RWPE1 (cell line): Measurements from ENCODE around the gene TLCD3B.

Experiments used
- CTCF ChIA-PET: fragments of 350-600 bp; sonication (Branson Sonifier 250); formaldehyde crosslinking; extraction: SDS; loops from one replicate; lab custom pipeline; 2021; lab: Yijun Ruan, JAX
- POLR2A ChIA-PET: fragments of 400-600 bp; formaldehyde crosslinking; extraction: SDS; loops from one replicate; lab custom pipeline; 2020; ENCODE audit warnings: antibody characterized with exemption; ENCODE audit not compliant: low non-redundant PET; lab: Yijun Ruan, JAX
- DNase-seq: peaks from one replicate; pipeline ENCODE4 v3.0.0; 2012; ENCODE audit warnings: low spot score
- H3K27ac ChIP-seq: fragments of 450-650 bp; 2 replicates; pipeline ENCODE4 v1.5.1; 2017
- TF ChIP-seq, protein P1 (sequence below): fragments of 450-650 bp; conservative IDR thresholded peaks from 2 replicates; pipeline ENCODE4 v1.5.1; 2017; ENCODE audit warnings: low read depth, mild to moderate bottlenecking

TLCD3B gene

DNA sequence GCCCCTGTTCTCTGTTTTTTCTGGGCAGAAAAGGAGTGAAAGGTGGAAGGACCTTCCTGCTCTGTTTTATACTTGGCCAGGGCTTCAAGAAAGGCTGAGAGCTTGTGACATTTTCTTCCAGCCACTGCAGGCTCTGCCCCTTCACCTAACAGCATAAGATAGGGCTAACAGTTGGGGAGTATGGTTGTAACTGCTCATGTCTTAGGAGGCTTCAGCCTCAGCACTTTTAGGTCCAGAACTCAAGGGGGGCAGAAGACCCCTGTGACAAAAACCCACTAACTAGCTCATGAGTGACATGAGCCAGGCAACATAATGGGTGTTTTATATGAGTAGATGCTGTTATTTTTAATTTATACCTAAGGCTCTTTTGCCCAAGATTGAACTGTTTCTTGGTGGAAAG is 39.4 kb upstream of the TLCD3B start:
- CTCF ChIA-PET = interaction anchor here (0.7 to 1.2 kb wide), 2 partner anchors 13 to 28 kb away, joined by 6 read pairs; no protein-coding TSS in a partner anchor
- POLR2A ChIA-PET = interaction anchor here (0.6 kb wide), 1 partner anchor 262 kb away, joined by 3 read pairs; no protein-coding TSS in a partner anchor
- H3K27ac ChIP-seq = peak overlapping the region; percentile 99
- TF ChIP-seq, protein P1, sequence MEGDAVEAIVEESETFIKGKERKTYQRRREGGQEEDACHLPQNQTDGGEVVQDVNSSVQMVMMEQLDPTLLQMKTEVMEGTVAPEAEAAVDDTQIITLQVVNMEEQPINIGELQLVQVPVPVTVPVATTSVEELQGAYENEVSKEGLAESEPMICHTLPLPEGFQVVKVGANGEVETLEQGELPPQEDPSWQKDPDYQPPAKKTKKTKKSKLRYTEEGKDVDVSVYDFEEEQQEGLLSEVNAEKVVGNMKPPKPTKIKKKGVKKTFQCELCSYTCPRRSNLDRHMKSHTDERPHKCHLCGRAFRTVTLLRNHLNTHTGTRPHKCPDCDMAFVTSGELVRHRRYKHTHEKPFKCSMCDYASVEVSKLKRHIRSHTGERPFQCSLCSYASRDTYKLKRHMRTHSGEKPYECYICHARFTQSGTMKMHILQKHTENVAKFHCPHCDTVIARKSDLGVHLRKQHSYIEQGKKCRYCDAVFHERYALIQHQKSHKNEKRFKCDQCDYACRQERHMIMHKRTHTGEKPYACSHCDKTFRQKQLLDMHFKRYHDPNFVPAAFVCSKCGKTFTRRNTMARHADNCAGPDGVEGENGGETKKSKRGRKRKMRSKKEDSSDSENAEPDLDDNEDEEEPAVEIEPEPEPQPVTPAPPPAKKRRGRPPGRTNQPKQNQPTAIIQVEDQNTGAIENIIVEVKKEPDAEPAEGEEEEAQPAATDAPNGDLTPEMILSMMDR = no peak
- DNase-seq = no peak

DNA sequence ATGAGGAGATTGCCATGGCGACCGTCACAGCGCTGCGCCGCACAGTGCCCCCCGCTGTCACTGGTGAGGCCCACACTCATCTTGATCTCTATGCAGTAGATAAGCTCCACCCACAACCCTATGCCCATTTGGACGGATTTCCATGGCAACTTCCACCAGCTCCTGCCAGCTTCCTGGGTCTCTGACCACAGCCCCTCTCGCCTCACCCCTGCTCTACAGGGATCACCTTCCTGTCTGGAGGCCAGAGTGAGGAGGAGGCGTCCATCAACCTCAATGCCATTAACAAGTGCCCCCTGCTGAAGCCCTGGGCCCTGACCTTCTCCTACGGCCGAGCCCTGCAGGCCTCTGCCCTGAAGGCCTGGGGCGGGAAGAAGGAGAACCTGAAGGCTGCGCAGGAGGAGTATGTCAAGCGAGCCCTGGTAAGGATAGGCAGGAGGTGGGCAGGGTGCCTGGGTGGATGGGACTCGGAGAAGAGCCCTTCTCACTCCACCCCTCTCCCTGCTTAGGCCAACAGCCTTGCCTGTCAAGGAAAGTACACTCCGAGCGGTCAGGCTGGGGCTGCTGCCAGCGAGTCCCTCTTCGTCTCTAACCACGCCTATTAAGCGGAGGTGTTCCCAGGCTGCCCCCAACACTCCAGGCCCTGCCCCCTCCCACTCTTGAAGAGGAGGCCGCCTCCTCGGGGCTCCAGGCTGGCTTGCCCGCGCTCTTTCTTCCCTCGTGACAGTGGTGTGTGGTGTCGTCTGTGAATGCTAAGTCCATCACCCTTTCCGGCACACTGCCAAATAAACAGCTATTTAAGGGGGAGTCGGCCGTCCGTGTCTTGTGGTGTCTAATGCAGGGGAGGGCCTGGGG is 38.8 kb upstream of the TLCD3B start:
- POLR2A ChIA-PET = no interaction called here
- peak overlapping the region; percentile 99 for H3K27ac ChIP-seq
- TF ChIP-seq, protein P1 = no peak
- DNase-seq = no peak
- CTCF ChIA-PET = interaction anchor here (1.2 kb wide), 1 partner anchor 27 kb away, joined by 6 read pairs; no protein-coding TSS in a partner anchor

DNA sequence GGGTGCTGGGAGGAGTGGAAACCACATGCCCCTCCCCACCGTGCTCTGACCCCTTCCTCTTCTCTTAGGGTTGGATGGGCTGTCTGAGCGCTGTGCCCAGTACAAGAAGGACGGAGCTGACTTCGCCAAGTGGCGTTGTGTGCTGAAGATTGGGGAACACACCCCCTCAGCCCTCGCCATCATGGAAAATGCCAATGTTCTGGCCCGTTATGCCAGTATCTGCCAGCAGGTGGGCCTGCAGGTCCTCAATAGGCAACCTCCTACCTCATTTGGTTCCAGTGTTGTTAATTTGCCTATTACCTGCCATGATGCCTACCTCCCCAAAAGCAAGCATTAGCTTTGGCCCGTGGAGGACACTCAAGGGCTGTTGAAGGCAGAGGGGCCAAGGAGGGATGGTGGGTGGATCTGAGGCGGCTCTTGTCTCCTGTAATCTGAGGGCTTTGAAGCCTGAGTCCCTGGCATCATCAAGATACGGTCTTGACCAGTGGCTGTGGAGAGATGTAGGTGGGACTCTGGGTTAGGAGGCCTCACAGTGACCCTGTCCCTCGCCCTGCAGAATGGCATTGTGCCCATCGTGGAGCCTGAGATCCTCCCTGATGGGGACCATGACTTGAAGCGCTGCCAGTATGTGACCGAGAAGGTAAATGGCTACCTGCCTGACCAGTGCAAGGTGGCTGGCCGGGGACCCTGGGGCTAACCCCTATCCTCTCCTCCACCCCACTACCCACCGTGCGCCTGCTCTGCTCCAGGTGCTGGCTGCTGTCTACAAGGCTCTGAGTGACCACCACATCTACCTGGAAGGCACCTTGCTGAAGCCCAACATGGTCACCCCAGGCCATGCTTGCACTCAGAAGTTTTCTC is 37.9 kb upstream of the TLCD3B start:
- no peak for DNase-seq
- H3K27ac ChIP-seq = peak overlapping the region; percentile 99
- ChIA-PET POLR2A (no interaction called here), CTCF (interaction anchor here (0.6 kb wide), 3 partner anchors 37 to 46 kb away, joined by 3 to 4 read pairs (median 3); no protein-coding TSS in a partner anchor)
- TF ChIP-seq, protein P1 = peak; percentile 51

DNA sequence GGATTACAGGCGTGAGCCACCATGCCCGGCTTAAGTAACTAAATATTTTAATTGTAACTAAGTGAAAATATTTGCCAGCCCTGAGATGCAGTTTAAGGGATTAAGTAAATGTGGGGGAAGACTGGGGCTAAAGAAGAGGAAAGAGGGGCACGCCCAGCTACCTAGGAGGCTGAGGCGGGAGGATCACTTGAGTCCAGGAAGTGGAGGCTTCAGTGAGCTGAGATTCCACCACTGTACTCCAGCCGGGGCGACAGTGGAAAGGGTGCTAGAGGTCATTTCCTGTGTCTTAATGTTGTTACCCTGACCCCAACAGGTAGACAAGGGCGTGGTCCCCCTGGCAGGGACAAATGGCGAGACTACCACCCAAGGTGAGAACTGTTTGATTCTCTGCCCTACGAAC is 37.3 kb upstream of the TLCD3B start:
- DNase-seq = no peak
- TF ChIP-seq, protein P1 = no peak
- ChIA-PET CTCF (interaction anchor here (0.6 to 0.7 kb wide), 4 partner anchors 13 to 44 kb away, joined by 3 read pairs; no protein-coding TSS in a partner anchor), POLR2A (interaction anchor here (2.0 kb wide), 1 partner anchor 15 kb away, joined by 8 read pairs; a partner anchor contains a TSS)
- peak overlapping the region; percentile 99 for H3K27ac ChIP-seq

DNA sequence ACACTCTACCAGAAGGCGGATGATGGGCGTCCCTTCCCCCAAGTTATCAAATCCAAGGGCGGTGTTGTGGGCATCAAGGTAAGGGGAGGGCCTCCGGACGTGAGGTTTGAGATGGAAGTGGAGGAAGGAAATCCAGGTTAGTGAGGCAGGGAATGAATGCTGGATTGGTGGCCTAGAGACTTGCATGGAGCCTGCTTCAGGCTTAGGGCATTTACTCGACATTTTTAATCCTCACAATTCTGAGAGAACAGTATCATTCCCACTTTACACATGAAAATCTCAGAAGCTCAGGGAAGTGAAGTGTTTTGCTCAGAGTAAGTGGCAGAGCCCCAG is 36.5 kb upstream of the TLCD3B start:
- ChIA-PET POLR2A (interaction anchor here (2.0 kb wide), 1 partner anchor 14 kb away, joined by 8 read pairs; a partner anchor contains a TSS), CTCF (interaction anchor here (0.7 kb wide), 1 partner anchor 13 kb away, joined by 3 read pairs; no protein-coding TSS in a partner anchor)
- TF ChIP-seq, protein P1 = no peak
- H3K27ac ChIP-seq = peak overlapping the region; percentile 99
- no peak for DNase-seq
